Astrocyte of the hippocampus (primary cell): ENCODE measurements around the gene EPS8L1.
"Not testable (repeated sequence)": the region's sequence is repeated elsewhere in the genome, so short reads cannot be mapped to it uniquely, and the experiment has no call there.

ENCODE experiments used
- DNase-seq: peaks from one replicate; pipeline ENCODE4 v3.0.0; 2011; ENCODE audit warnings: low read depth, low spot score

The EPS8L1 gene

GRCh38 chr19:55050749-55051532, 24.7 kb upstream of the EPS8L1 start:
- DNase-seq = no peak

GRCh38 chr19:55053735-55054134, 21.9 kb upstream of the EPS8L1 start:
- DNase-seq = no peak

GRCh38 chr19:55056827-55057226, 18.8 kb upstream of the EPS8L1 start:
- DNase-seq = no peak

- DNase-seq = no peak
Observed at GRCh38 chr19:55058781-55059610, 16.7 kb upstream of the EPS8L1 start.

- not testable (repeated sequence) for DNase-seq
Observed at GRCh38 chr19:55060287-55060686, 15.4 kb upstream of the EPS8L1 start.

- peak; percentile 97 for DNase-seq
Observed at GRCh38 chr19:55062735-55063491, 12.8 kb upstream of the EPS8L1 start, which contains the start of gene RDH13. TSS of gene RDH13 (minus strand) at chr19:55063148. CDS start at chr19:55063032, 116 bp downstream.

GRCh38 chr19:55063492-55063843, 12.2 kb upstream of the EPS8L1 start:
- no peak for DNase-seq

GRCh38 chr19:55065516-55065915, 10.2 kb upstream of the EPS8L1 start:
- DNase-seq = not testable (repeated sequence)

GRCh38 chr19:55066107-55066709, 9.5 kb upstream of the EPS8L1 start:
- peak; percentile 41 for DNase-seq

- DNase-seq = no peak
Observed at GRCh38 chr19:55067869-55068268, 7.8 kb upstream of the EPS8L1 start.

GRCh38 chr19:55068950-55069864, 6.5 kb upstream of the EPS8L1 start:
- DNase-seq = peak; percentile 43

- DNase-seq = no peak
Observed at GRCh38 chr19:55069865-55070197, 5.8 kb upstream of the EPS8L1 start.

GRCh38 chr19:55070466-55071128, 5.1 kb upstream of the EPS8L1 start:
- no peak for DNase-seq

- DNase-seq = peak; percentile 67
Observed at GRCh38 chr19:55071129-55071502, 4.6 kb upstream of the EPS8L1 start.

GRCh38 chr19:55071913-55072312, 3.8 kb upstream of the EPS8L1 start:
- DNase-seq = no peak

GRCh38 chr19:55076321-55076720, 652 bp downstream of the EPS8L1 start:
- no peak for DNase-seq

- no peak for DNase-seq
Observed at GRCh38 chr19:55077106-55077505, 1.4 kb downstream of the EPS8L1 start.

GRCh38 chr19:55078996-55079395, 3.3 kb downstream of the EPS8L1 start:
- DNase-seq = no peak

- no peak for DNase-seq
Observed at GRCh38 chr19:55079400-55080038, 3.9 kb downstream of the EPS8L1 start.
